ENCODE data around the gene FAM221A. TPM values are rescaled to one million over a fixed set of nuclear protein-coding genes. Genes with fewer than 3 reads are reported as not detected.

The FAM221A gene
- 10 to 100 TPM in 3 of 4 donors, 1 to 10 TPM in 1; 7.5 to 28.0 (median 13.1) TPM for total RNA-seq

- no peaks in the 10 kb centered on the region for H3K9me3 ChIP-seq
- H3K27ac ChIP-seq = peak within 1 kb of the TSS; percentile 69 to 93 (median 80)
- H3K4me1 ChIP-seq = peaks cover 0 to 17% (median 6%) of the 10 kb centered on the region in 4 donors
- TF ChIP-seq POLR2A (IDR thresholded peaks at IDR 0.05) (peak in 1 of 2 donors; percentile 71), CTCF (IDR thresholded peaks at IDR 0.05) (peak; percentile 75 to 95 (median 90)), EP300 (IDR thresholded peaks at IDR 0.05) (peak in 1 of 2 donors; percentile 75)
- H3K36me3 ChIP-seq = no peaks in the 10 kb centered on the region
- H3K27me3 ChIP-seq = no peaks in the 10 kb centered on the region
- peak within 1 kb of the TSS; percentile 49 to 83 (median 76) for H3K4me3 ChIP-seq
- peak; percentile 72 to 74 for DNase-seq (ENCODE audit: low spot score in 2 of 2)
- WGBS, 2 donors = 1 to 3% methylated on average over 27 to 51 of the region's 53 CpGs
Measured at GRCh38 chr7:23679898-23680413, at the start of gene FAM221A. TSS of gene FAM221A (plus strand) at chr7:23680199. CDS start at chr7:23680219, 20 bp downstream.

GRCh38 chr7:23633417-23633816, 46.6 kb upstream of the FAM221A start:
- H3K4me3 ChIP-seq = no peak overlapping the region
- no peak overlapping the region for H3K27ac ChIP-seq
- no peak for DNase-seq (ENCODE audit: low spot score in 2 of 2)
- no peaks in the 10 kb centered on the region for H3K27me3 ChIP-seq
- H3K9me3 ChIP-seq = no peaks in the 10 kb centered on the region
- no peak for TF ChIP-seq EP300 (IDR thresholded peaks at IDR 0.05)
- TF ChIP-seq POLR2A (IDR thresholded peaks at IDR 0.05) = no peak
- no peak for TF ChIP-seq CTCF (IDR thresholded peaks at IDR 0.05)
- H3K36me3 ChIP-seq = peaks cover 0 to 3% (median 0%) of the 10 kb centered on the region in 3 donors
- 96 to 98% methylated on average over 7 of the region's 7 CpGs for WGBS, 2 donors
- H3K4me1 ChIP-seq = no peaks in the 10 kb centered on the region

GRCh38 chr7:23645822-23646221, 34.2 kb upstream of the FAM221A start:
- H3K36me3 ChIP-seq = no peaks in the 10 kb centered on the region
- no peaks in the 10 kb centered on the region for H3K4me1 ChIP-seq
- no peaks in the 10 kb centered on the region for H3K27me3 ChIP-seq
- no peaks in the 10 kb centered on the region for H3K9me3 ChIP-seq
- no peak overlapping the region for H3K4me3 ChIP-seq
- H3K27ac ChIP-seq = no peak overlapping the region
- no peak for DNase-seq (ENCODE audit: low spot score in 2 of 2)
- WGBS, 2 donors = 97 to 100% methylated on average over 1 of the region's 1 CpG
- TF ChIP-seq EP300 (IDR thresholded peaks at IDR 0.05) = no peak
- TF ChIP-seq CTCF (IDR thresholded peaks at IDR 0.05) = no peak
- no peak for TF ChIP-seq POLR2A (IDR thresholded peaks at IDR 0.05)

- Histone ChIP-seq H3K4me1 (no peaks in the 10 kb centered on the region), H3K36me3 (no peaks in the 10 kb centered on the region), H3K4me3 (no peak overlapping the region), H3K27me3 (no peaks in the 10 kb centered on the region), H3K27ac (no peak overlapping the region), H3K9me3 (peaks cover 0 to 35% (median 7%) of the 10 kb centered on the region in 4 donors)
- TF ChIP-seq CTCF (IDR thresholded peaks at IDR 0.05) (no peak), EP300 (IDR thresholded peaks at IDR 0.05) (no peak), POLR2A (IDR thresholded peaks at IDR 0.05) (no peak)
- no peak for DNase-seq (ENCODE audit: low spot score in 2 of 2)
- WGBS, 2 donors = 89 to 92% methylated on average over 5 of the region's 5 CpGs
Measured at GRCh38 chr7:23653942-23654341, 26.1 kb upstream of the FAM221A start.

GRCh38 chr7:23654508-23654907, 25.5 kb upstream of the FAM221A start:
- Histone ChIP-seq H3K27me3 (no peaks in the 10 kb centered on the region), H3K27ac (no peak overlapping the region), H3K4me3 (no peak overlapping the region), H3K36me3 (no peaks in the 10 kb centered on the region), H3K9me3 (peaks cover 0 to 40% (median 7%) of the 10 kb centered on the region in 4 donors), H3K4me1 (no peaks in the 10 kb centered on the region)
- TF ChIP-seq CTCF (IDR thresholded peaks at IDR 0.05) (no peak), EP300 (IDR thresholded peaks at IDR 0.05) (no peak), POLR2A (IDR thresholded peaks at IDR 0.05) (no peak)
- no peak for DNase-seq (ENCODE audit: low spot score in 2 of 2)
- WGBS, 2 donors = 0 to 7% methylated on average over 1 of the region's 1 CpG

Data from tibial nerve (tissue), 4 donors.